Activated T-cell treated with anti-CD3 and anti-CD28 coated beads, Interleukin-2, amount 50 U/mL, for 48 hours (primary cell): Measurements from ENCODE around the gene SLC24A2.
"Not testable (repeated sequence)": the region's sequence is repeated elsewhere in the genome, so short reads cannot be mapped to it uniquely, and the experiment has no call there.

Experiments used
- DNase-seq, 2 experiments: peaks; one replicate each; pipeline ENCODE4 v3.0.0-alpha.2; 2020

SLC24A2 gene

GRCh38 chr9:19788614-19789271, at the start of gene SLC24A2:
SLC24A2 (minus strand) TSS chr9:19789037.
- DNase-seq, result no peak

GRCh38 chr9:19833331-19833730, 44.5 kb upstream of the SLC24A2 start:
- not testable (repeated sequence) for DNase-seq

- no peak for DNase-seq
Measured at GRCh38 chr9:19830796-19831195, 42.0 kb upstream of the SLC24A2 start.

- DNase-seq, result no peak
Measured at GRCh38 chr9:19828576-19829109, 39.8 kb upstream of the SLC24A2 start.

- no peak for DNase-seq
Measured at GRCh38 chr9:19816769-19817168, 27.9 kb upstream of the SLC24A2 start.

- no peak for DNase-seq
Measured at GRCh38 chr9:19812194-19812593, 23.4 kb upstream of the SLC24A2 start.

- no peak for DNase-seq
Measured at GRCh38 chr9:19809422-19810269, 20.8 kb upstream of the SLC24A2 start.

GRCh38 chr9:19807182-19807892, 18.5 kb upstream of the SLC24A2 start:
- no peak for DNase-seq

- DNase-seq, result no peak
Measured at GRCh38 chr9:19804431-19804830, 15.6 kb upstream of the SLC24A2 start.

GRCh38 chr9:19800884-19801283, 12.0 kb upstream of the SLC24A2 start:
- no peak for DNase-seq

- DNase-seq, result no peak
Measured at GRCh38 chr9:19799784-19800183, 10.9 kb upstream of the SLC24A2 start.

- DNase-seq, result no peak
Measured at GRCh38 chr9:19788152-19788551, 685 bp downstream of the SLC24A2 start.

GRCh38 chr9:19787672-19788071, 1.2 kb downstream of the SLC24A2 start:
- DNase-seq, result no peak

GRCh38 chr9:19785230-19785629, 3.6 kb downstream of the SLC24A2 start:
- DNase-seq, result no peak

GRCh38 chr9:19784136-19784535, 4.7 kb downstream of the SLC24A2 start:
- DNase-seq, result no peak

- no peak for DNase-seq
Measured at GRCh38 chr9:19783500-19783899, 5.3 kb downstream of the SLC24A2 start.

GRCh38 chr9:19782005-19782404, 6.8 kb downstream of the SLC24A2 start:
- DNase-seq, result no peak

GRCh38 chr9:19781240-19781639, 7.6 kb downstream of the SLC24A2 start:
- no peak for DNase-seq

- no peak for DNase-seq
Measured at GRCh38 chr9:19771446-19771845, 17.4 kb downstream of the SLC24A2 start.

GRCh38 chr9:19770973-19771372, 17.9 kb downstream of the SLC24A2 start:
- no peak for DNase-seq

- DNase-seq, result no peak
Measured at GRCh38 chr9:19769213-19769612, 19.6 kb downstream of the SLC24A2 start.

- no peak for DNase-seq
Measured at GRCh38 chr9:19768798-19769197, 20.0 kb downstream of the SLC24A2 start.

- no peak for DNase-seq
Measured at GRCh38 chr9:19759066-19759465, 29.8 kb downstream of the SLC24A2 start.
